Measurements from ENCODE around the gene KCNT2.

DNA sequence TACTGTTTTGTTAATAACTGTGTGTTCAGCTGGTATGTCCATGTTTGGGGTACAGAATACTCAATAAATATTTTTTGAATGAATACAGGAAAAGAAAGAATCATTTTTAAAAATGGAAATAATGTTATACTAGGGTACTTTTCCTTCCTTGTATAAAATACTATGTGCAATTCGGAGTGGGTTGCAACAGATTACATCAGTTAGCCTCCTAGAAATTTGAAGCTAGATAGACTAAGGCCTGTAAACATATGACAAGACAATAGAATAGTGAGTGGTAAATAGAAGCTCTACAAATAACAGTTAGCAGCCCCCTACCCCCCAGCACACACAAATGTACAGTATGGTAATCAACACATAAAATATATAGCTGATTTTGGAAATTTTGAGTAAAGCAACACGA, 195.9 kb downstream of the KCNT2 start:
- TF ChIP-seq, protein P1, sequence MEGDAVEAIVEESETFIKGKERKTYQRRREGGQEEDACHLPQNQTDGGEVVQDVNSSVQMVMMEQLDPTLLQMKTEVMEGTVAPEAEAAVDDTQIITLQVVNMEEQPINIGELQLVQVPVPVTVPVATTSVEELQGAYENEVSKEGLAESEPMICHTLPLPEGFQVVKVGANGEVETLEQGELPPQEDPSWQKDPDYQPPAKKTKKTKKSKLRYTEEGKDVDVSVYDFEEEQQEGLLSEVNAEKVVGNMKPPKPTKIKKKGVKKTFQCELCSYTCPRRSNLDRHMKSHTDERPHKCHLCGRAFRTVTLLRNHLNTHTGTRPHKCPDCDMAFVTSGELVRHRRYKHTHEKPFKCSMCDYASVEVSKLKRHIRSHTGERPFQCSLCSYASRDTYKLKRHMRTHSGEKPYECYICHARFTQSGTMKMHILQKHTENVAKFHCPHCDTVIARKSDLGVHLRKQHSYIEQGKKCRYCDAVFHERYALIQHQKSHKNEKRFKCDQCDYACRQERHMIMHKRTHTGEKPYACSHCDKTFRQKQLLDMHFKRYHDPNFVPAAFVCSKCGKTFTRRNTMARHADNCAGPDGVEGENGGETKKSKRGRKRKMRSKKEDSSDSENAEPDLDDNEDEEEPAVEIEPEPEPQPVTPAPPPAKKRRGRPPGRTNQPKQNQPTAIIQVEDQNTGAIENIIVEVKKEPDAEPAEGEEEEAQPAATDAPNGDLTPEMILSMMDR (IDR thresholded peaks at IDR 0.05): no peak
- no peak for TF ChIP-seq POLR2A (IDR thresholded peaks at IDR 0.05)
- no peak for TF ChIP-seq POLR2AphosphoS5 (IDR thresholded peaks at IDR 0.05)
- TF ChIP-seq EP300 (IDR thresholded peaks at IDR 0.05): no peak
